GM19463 (cell line): ENCODE measurements around the gene RAPSN.

Source experiments
- ATAC-seq: cut with Tn5 transposase; IDR thresholded peaks from one replicate; pipeline ENCODE4 v1.9.1; 2021; ENCODE audit warnings: mild to moderate bottlenecking, moderate library complexity; ENCODE audit not compliant: unreplicated experiment

RAPSN gene

DNA sequence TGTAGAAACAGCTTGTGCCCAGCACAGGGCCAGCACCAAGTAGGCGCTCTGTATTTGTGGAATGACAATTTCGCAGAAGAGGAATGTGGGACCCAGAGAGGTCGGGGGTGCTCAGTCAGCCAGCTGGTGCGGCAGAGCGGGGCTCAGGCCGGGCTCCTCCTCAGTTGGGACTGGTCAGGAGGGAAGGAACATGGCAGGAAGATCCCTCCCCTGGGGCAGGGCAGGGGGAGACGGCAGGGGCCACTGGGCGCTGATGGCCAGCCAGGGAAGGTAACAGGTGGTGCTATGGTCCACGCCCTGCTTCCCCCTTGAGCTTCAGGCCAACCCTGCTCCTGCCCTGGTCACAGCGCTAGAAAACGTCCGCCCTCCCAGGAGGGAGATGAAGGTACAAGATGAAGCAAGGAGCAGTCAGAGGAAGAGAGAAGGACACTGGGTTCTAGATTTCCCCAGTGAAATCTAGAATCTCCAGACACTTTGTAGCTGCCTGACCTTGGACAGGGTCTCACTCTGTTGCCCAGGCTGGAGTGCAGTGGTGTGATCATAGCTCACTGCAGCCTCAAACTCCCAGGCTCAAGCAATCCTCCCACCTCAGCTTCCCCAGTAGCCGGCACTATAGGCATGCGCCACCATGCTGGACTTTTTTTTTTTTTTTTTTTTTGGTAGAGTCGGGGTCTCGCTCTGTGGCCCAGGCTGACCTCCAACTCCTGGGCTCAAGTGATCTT, 57.1 kb downstream of the RAPSN start:
- ATAC-seq = no peak

DNA sequence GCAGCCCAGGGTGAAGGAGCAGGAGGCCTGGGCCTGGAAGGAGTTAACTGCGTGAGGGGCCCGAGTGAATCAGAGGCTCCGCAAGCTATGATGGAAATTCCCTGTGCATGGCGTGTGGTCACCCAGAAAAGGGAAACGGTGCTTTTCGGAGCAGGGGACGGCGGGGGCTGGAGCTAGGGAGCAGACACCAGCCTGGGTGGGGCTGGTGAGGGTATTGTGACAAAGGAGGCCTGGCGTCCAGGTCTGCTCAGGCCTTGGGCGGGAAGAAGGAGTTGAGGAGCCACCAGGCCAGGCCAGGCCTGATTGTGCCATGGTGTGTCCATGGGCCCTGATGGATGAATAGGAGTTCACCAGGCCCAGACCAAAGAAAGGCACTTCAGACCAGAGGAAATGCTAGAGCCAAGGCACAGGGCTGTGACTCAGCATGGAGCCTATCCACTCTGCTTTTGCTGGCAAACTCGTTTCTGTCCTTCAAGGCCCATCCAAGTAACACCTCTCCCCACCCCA, 57.8 kb downstream of the RAPSN start:
- ATAC-seq = no peak

DNA sequence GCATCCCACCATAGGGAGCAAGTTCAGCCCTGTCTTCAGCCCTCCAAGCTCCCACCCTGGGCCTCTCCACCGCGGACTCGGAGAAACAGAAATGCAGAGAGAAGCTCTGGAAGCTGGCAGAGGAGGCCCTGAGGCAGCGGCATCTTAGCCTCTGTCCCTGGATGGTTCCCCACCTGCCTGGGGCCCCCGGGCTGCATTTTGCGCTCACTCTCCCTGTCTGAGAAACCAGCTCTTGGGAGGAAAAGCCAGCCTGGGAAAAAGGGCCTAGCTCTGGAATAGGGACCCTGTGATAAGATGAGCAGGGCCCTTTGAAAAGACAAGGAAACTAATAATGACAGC, 58.5 kb downstream of the RAPSN start:
- no peak for ATAC-seq

DNA sequence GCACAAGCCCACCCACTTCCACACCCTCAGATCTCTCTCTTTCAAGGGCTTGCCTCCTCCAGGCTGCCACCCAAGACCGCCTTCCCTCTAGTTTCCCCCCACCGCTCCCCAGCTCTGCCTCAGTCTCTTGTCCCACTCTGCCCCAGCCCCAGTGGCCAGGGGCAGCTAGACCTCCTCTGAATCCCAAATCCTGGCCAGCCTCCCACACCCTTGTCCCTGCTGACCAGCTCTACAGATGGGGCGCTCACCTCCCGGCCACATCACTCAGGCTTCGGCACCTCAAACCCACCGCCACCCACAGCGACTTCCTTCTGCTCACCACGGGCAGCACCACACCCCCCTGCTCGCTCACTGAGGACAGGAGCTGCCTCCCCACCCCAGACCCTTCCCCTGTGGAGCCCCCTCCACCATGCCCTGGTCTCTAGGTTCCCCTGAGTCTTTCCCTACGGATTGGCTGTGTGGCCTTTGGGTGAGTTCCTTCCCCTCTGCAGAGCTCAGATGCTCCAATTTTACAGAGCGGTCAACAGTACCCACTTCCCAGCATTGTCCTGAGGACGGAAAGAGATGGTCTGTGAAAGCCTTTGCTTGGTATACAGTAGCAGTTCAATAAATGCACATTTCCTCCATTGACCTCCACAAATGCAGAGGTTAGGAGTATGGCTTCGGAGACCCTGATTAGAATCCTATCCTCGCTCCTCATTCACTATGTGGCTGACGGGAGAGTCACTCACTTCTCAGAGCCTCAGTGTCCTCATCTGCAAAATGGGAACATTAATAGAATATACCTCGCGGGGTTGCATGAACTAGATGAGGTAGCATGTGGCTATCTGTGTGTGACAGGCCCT, 59.1 kb downstream of the RAPSN start:
- ATAC-seq = no peak

DNA sequence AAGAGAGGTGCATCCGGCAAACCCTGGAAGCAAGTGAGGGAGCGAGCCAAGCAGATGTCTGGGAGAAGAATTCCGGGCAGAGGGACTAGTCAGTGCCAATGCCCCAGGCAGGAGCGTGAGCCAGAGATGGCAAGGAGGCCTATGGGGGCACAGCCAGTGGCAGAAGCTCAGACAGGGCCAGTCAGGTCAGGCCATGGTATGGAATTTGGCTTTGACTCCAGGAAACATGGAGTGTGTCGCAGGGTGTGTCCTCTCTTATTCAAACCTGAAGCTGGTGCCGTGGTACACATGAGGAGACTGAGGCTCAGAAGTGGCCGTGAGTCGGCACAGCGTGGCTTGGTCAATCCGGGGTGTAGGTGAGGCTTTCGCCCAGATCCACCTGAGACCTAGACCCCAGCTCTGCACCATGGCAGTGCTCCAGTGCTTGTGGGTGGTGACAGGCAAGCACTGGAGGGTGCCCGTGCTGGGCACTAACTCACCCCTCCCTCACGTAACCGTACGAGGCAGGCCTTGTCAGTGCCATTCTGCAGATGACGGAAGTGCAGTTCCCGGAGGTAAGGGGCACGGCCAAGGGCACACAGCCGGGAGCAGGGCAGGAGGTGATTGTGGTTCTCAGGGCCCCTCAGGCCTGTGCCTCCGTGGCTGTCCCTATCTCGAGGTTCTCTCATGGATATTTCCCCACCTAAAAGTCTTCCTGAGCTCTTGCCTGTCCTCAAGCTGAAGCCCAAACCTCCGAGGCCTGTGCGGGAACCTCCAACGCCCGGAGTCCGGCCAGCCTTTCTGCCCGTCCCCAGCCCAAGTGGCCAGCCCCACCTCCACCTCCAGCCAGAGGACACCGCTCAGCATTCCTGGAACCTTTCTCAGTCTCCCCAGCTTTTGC, 60.0 kb downstream of the RAPSN start:
- ATAC-seq = no peak

DNA sequence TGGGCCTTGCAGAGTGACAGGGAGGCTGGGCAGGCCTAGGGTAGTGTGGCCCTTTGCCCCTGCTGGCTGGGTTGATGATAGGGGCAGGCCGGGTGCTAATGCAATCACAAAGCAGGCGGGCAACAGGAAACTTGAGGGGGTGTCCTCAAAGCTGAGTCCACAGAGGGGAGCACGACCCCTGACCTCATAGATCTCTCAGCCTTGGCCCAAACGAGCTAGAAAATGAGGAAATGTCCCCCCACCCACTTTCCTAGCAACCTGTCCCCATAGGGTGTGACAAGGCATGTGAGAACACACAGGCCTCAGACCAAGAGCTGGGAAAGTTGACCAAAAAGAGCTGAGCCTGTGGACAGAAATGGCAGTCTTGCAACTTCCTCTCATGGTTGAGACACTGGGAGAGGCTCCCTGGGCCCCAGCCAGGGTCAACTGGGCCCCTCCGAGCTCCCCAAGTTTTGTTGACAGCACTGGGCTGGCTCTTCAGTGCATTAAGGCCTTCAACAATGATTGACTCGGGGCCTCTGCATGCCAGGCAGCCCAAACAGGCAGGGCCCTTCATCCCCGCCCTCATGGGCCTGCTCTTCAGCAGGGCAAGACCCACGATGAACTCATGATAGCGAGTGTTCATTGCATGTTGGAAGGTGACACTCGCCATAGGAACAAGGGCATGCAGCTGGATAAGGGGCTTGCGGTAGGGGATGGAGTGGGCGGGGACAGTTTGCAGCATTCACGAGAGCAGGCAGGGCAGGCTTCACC, 60.8 kb downstream of the RAPSN start:
- ATAC-seq = no peak
